HFFc6 (cell line): ENCODE results near the gene KCNJ14. TPM values are rescaled to one million over a fixed set of nuclear protein-coding genes. Genes with fewer than 3 reads are reported as not detected.

Source experiments
- DNase-seq: peaks from one replicate; pipeline ENCODE4 v3.0.0-alpha.2; 2018
- H3K27ac Mint-ChIP-seq: 2 replicates; pipeline ENCODE4 v1.8.0; 2020; ENCODE audit warnings: mild to moderate bottlenecking, mixed read lengths
- H3K27me3 Mint-ChIP-seq: 2 replicates; pipeline ENCODE4 v1.8.0; 2021; ENCODE audit warnings: mild to moderate bottlenecking, moderate library complexity, mixed read lengths; ENCODE audit not compliant: insufficient read depth
- H3K36me3 Mint-ChIP-seq: 2 replicates; pipeline ENCODE4 v1.8.0; 2021; ENCODE audit warnings: low read depth, mixed read lengths
- H3K4me1 Mint-ChIP-seq: 2 replicates; pipeline ENCODE4 v1.8.0; 2020; ENCODE audit warnings: low read depth, mixed read lengths
- H3K4me3 Mint-ChIP-seq: 2 replicates; pipeline ENCODE4 v1.8.0; 2020; ENCODE audit warnings: mild to moderate bottlenecking, moderate library complexity, mixed read lengths
- H3K9me3 Mint-ChIP-seq: 2 replicates; pipeline ENCODE4 v1.8.0; 2020; ENCODE audit warnings: mild to moderate bottlenecking, mixed read lengths
- CTCF ChIP-seq: fragments of 200-600 bp; sonication (generic); IDR thresholded peaks from 2 replicates; pipeline ENCODE4 v1.5.0; 2021; ENCODE audit warnings: antibody characterized with exemption, mild to moderate bottlenecking
- long read RNA-seq: library from polyadenylated mRNA; unstranded; transcript quantifications from one replicate; pipeline ENCODE4 v2.0.0, GENCODE V29; 2019
- total RNA-seq, 6 experiments: library from RNA; stranded (reverse); fragmentation: NEBNext Ultra II Directional; extraction: Animal tissue kit (Norgen Biotek cat#: 25700); gene quantifications; 2 replicates in 1 of 6; 3 replicates in 5 of 6; pipeline ENCODE4 v1.2.3, GENCODE V29; 2021

KCNJ14 gene
- total RNA-seq, result under 1 TPM; 0.33 to 0.90 (median 0.51) TPM
- long read RNA-seq, partial matches to known transcripts, result 0 of 2 reads
- long read RNA-seq, other reads (novel, unspliced or antisense), result 2 of 2 reads

GRCh38 chr19:48455171-48455907, at the start of gene KCNJ14:
Gene KCNJ14 (plus strand): TSS chr19:48455574. CDS start chr19:48461725, 6,151 bp downstream.
- H3K27me3 Mint-ChIP-seq, result no peaks in the 10 kb centered on the region; the same call in 1 of the 2 replicates
- no peak within 1 kb of the TSS for H3K27ac Mint-ChIP-seq
- DNase-seq, result no peak
- no peak within 1 kb of the TSS for H3K4me3 Mint-ChIP-seq
- H3K36me3 Mint-ChIP-seq, result peaks cover 7% of the 10 kb centered on the region; the same call in 1 of the 2 replicates
- no peaks in the 10 kb centered on the region for H3K9me3 Mint-ChIP-seq
- no peaks in the 10 kb centered on the region for H3K4me1 Mint-ChIP-seq
- no peak for TF ChIP-seq CTCF

GRCh38 chr19:48405850-48406249, 49.5 kb upstream of the KCNJ14 start:
- DNase-seq, result no peak

GRCh38 chr19:48413879-48414587, 41.3 kb upstream of the KCNJ14 start:
- TF ChIP-seq CTCF, result no peak
- Mint-ChIP-seq H3K27ac (no peak overlapping the region; the same call in 1 of the 2 replicates), H3K4me3 (no peak overlapping the region), H3K27me3 (peaks cover 7% of the 10 kb centered on the region), H3K9me3 (no peaks in the 10 kb centered on the region), H3K4me1 (peaks cover 4% of the 10 kb centered on the region; the same call in 1 of the 2 replicates), H3K36me3 (no peaks in the 10 kb centered on the region)
- DNase-seq, result no peak

More at GRCh38 chr19:48405850-48406249, 49.5 kb upstream of the KCNJ14 start:
- no peak for TF ChIP-seq CTCF
- peaks cover 8% of the 10 kb centered on the region for H3K36me3 Mint-ChIP-seq
- peaks cover 12% of the 10 kb centered on the region for H3K4me1 Mint-ChIP-seq
- peak overlapping the region; percentile 40; the same call in 1 of the 2 replicates for H3K27ac Mint-ChIP-seq
- H3K9me3 Mint-ChIP-seq, result no peaks in the 10 kb centered on the region
- H3K27me3 Mint-ChIP-seq, result peaks cover 1% of the 10 kb centered on the region; the same call in 1 of the 2 replicates
- no peak overlapping the region for H3K4me3 Mint-ChIP-seq

GRCh38 chr19:48415395-48415794, 40.0 kb upstream of the KCNJ14 start:
- DNase-seq, result no peak
- no peaks in the 10 kb centered on the region for H3K9me3 Mint-ChIP-seq
- H3K27ac Mint-ChIP-seq, result no peak overlapping the region
- peaks cover 8% of the 10 kb centered on the region for H3K27me3 Mint-ChIP-seq
- H3K36me3 Mint-ChIP-seq, result no peaks in the 10 kb centered on the region
- no peak overlapping the region for H3K4me3 Mint-ChIP-seq
- H3K4me1 Mint-ChIP-seq, result peaks cover 4% of the 10 kb centered on the region; the same call in 1 of the 2 replicates
- TF ChIP-seq CTCF, result no peak

GRCh38 chr19:48415806-48416221, 39.6 kb upstream of the KCNJ14 start:
- Mint-ChIP-seq H3K27me3 (peaks cover 8% of the 10 kb centered on the region), H3K4me1 (peaks cover 4% of the 10 kb centered on the region; the same call in 1 of the 2 replicates), H3K9me3 (no peaks in the 10 kb centered on the region), H3K27ac (no peak overlapping the region), H3K36me3 (no peaks in the 10 kb centered on the region), H3K4me3 (no peak overlapping the region)
- DNase-seq, result no peak
- no peak for TF ChIP-seq CTCF
